Endothelial cell of umbilical vein (primary cell): ENCODE data around the gene MAP2K7.

Experiments
- POLR2A ChIP-seq: IDR thresholded peaks from 2 replicates; pipeline ENCODE4 v1.6.1; 2012; ENCODE audit warnings: low read depth, mild to moderate bottlenecking, control low read depth, low read length
- POLR2AphosphoS5 ChIP-seq: IDR thresholded peaks from 2 replicates; pipeline ENCODE4 v1.6.1; 2012; ENCODE audit warnings: low read depth, mild to moderate bottlenecking, control low read depth, low read length, moderate library complexity; ENCODE audit not compliant: insufficient read depth

DNA sequence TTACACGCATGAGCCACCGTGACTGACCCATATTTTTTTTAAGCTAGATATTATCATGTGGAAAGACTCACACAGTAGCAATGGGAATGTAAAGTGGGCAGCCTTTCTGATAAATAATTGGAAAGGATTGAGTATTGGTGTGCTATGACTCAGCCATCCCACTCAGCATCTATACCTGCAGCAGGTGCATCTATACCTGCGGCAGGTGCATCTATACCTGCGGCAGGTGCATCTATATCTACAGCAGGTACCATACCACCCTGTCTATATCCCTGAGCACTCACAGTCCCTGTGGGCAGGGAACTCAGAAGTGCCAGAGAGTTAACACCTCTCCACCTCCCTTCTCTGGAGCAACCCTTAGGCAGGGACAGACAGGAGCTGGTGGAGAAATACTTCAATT, 20.6 kb upstream of the MAP2K7 start:
- TF ChIP-seq POLR2A (no peak), POLR2AphosphoS5 (no peak)
